Fibroblast of lung (primary cell): ENCODE measurements around the gene POFUT2. TPM values are rescaled to one million over a fixed set of nuclear protein-coding genes. Genes with fewer than 3 reads are reported as not detected.

Experiments
- DNase-seq, 2 donors: peaks; one replicate each; pipeline versions ENCODE4 v3.0.0 to v3.0.0-alpha.2; 2010; ENCODE audit warnings: low read depth in 2 of 2
- H2AFZ ChIP-seq: 2 replicates; pipeline ENCODE4 v1.5.1; 2012; ENCODE audit warnings: low read length, control low read depth, inconsistent platforms
- H3K27ac ChIP-seq: 2 replicates; pipeline ENCODE4 v1.5.1; 2011; ENCODE audit warnings: low read length, control low read depth; ENCODE audit not compliant: insufficient read depth
- H3K27me3 ChIP-seq: 2 replicates; pipeline ENCODE4 v1.5.1; 2011; ENCODE audit warnings: mild to moderate bottlenecking, low read length; ENCODE audit not compliant: control insufficient read depth, insufficient read depth
- H3K36me3 ChIP-seq: 2 replicates; pipeline ENCODE4 v1.5.1; 2011; ENCODE audit warnings: low read length; ENCODE audit not compliant: control insufficient read depth, insufficient read depth
- H3K4me1 ChIP-seq: 2 replicates; pipeline ENCODE4 v1.5.1; 2011; ENCODE audit warnings: low read length; ENCODE audit not compliant: control insufficient read depth, insufficient read depth; ENCODE audit errors: extremely low read depth
- H3K4me2 ChIP-seq: 2 replicates; pipeline ENCODE4 v1.5.1; 2011; ENCODE audit warnings: low read length, control low read depth; ENCODE audit not compliant: insufficient read depth; ENCODE audit errors: extremely low read depth
- H3K4me3 ChIP-seq, 4 experiments: fragments of 200-600 bp in 1 of 4; sonication (generic) in 1 of 4; replicated peaks in 1 of 4; 2 replicates each; pipeline ENCODE4 v1.5.1; 2011 to 2016; ENCODE audit warnings: low read length in 4 of 4, low read depth in 3 of 4, mild to moderate bottlenecking in 3 of 4, control low read depth in 2 of 4, inconsistent platforms in 1 of 4, mixed read lengths in 1 of 4; ENCODE audit not compliant: insufficient read depth in 1 of 4; ENCODE audit errors: control extremely low read depth in 1 of 4
- H3K79me2 ChIP-seq: 2 replicates; pipeline ENCODE4 v1.5.1; 2012; ENCODE audit warnings: mild to moderate bottlenecking, low read length, inconsistent platforms; ENCODE audit not compliant: control insufficient read depth, insufficient read depth
- H3K9ac ChIP-seq: 2 replicates; pipeline ENCODE4 v1.5.1; 2011; ENCODE audit warnings: mild to moderate bottlenecking, low read length, control low read depth; ENCODE audit not compliant: insufficient read depth
- H3K9me3 ChIP-seq: 2 replicates; pipeline ENCODE4 v1.5.1; 2012; ENCODE audit warnings: low read depth, low read length; ENCODE audit not compliant: control insufficient read depth, insufficient read depth
- H4K20me1 ChIP-seq: 2 replicates; pipeline ENCODE4 v1.5.1; 2011; ENCODE audit warnings: low read length; ENCODE audit not compliant: control insufficient read depth, insufficient read depth; ENCODE audit errors: extremely low read depth
- CTCF ChIP-seq, 2 donors: IDR thresholded peaks in 1 of 2; conservative IDR thresholded peaks in 1 of 2; 1 replicate in 1 of 2; 2 replicates in 1 of 2; pipeline ENCODE4 v1.5.1; 2011 to 2012; ENCODE audit warnings: low read length in 2 of 2, control low read depth in 1 of 2, inconsistent platforms in 1 of 2, low read depth in 1 of 2, mild to moderate bottlenecking in 1 of 2
- EZH2 ChIP-seq: IDR thresholded peaks from 2 replicates; pipeline ENCODE4 v1.5.1; 2012; ENCODE audit warnings: low read length, control low read depth, mild to moderate bottlenecking; ENCODE audit errors: missing control alignments
- polyA plus RNA-seq, 2 donors: library from polyadenylated mRNA; depleted of rRNA in 1 of 2; stranded (reverse) in 1 of 2; unstranded in 1 of 2; fragments of >200 nt; gene quantifications; 2 replicates each; pipeline ENCODE4 v1.2.1, GENCODE V29; 2011 to 2012; ENCODE audit warnings: missing spikeins in 1 of 2
- total RNA-seq: library from RNA; depleted of rRNA; stranded (reverse); fragments of >200 nt; gene quantifications from 2 replicates; pipeline ENCODE4 v1.2.1, GENCODE V29; 2014

The POFUT2 gene
- total and polyA plus RNA-seq, 2 donors (not counting 1 experiment from before 2014, with no cell fraction given): 56.0 to 60.3 TPM

GRCh38 chr21:45258466-45258865, 29.2 kb downstream of the POFUT2 start:
- H3K27ac ChIP-seq: no peak overlapping the region
- no peak overlapping the region for H3K9ac ChIP-seq

GRCh38 chr21:45257673-45258341, 29.9 kb downstream of the POFUT2 start:
- Histone ChIP-seq H3K4me1 (no peaks in the 10 kb centered on the region), H3K9ac (no peak overlapping the region), H3K27me3 (peaks cover 16% of the 10 kb centered on the region), H4K20me1 (no peaks in the 10 kb centered on the region), H3K27ac (no peak overlapping the region), H3K4me2 (no peak overlapping the region), H3K36me3 (no peaks in the 10 kb centered on the region), H3K4me3 (no peak overlapping the region), H3K9me3 (no peaks in the 10 kb centered on the region), H3K79me2 (no peaks in the 10 kb centered on the region), H2AFZ (no peak overlapping the region)
- no peak for DNase-seq
- TF ChIP-seq CTCF (conservative IDR thresholded peaks at IDR 0.05 in 1 of 2, IDR thresholded peaks at IDR 0.05 in 1 of 2; ENCODE audit: low read depth in 1 of 2, low read length in 2 of 2): no peak

More at GRCh38 chr21:45258466-45258865, 29.2 kb downstream of the POFUT2 start:
- no peak for DNase-seq
- TF ChIP-seq EZH2: no peak
- TF ChIP-seq CTCF (conservative IDR thresholded peaks at IDR 0.05 in 1 of 2, IDR thresholded peaks at IDR 0.05 in 1 of 2; ENCODE audit: low read depth in 1 of 2, low read length in 2 of 2): no peak
- H3K36me3 ChIP-seq: peaks cover 2% of the 10 kb centered on the region
- peaks cover 13% of the 10 kb centered on the region for H3K27me3 ChIP-seq
- no peaks in the 10 kb centered on the region for H3K4me1 ChIP-seq
- no peaks in the 10 kb centered on the region for H3K79me2 ChIP-seq
- no peak overlapping the region for H3K4me2 ChIP-seq
- no peak overlapping the region for H2AFZ ChIP-seq
- no peaks in the 10 kb centered on the region for H4K20me1 ChIP-seq
- H3K4me3 ChIP-seq: no peak overlapping the region
- H3K9me3 ChIP-seq: no peaks in the 10 kb centered on the region

- Histone ChIP-seq H3K4me2 (no peak overlapping the region), H3K9me3 (no peaks in the 10 kb centered on the region), H3K9ac (no peak overlapping the region), H3K4me3 (no peak overlapping the region), H4K20me1 (no peaks in the 10 kb centered on the region), H3K27me3 (peaks cover 16% of the 10 kb centered on the region), H3K79me2 (no peaks in the 10 kb centered on the region), H3K36me3 (no peaks in the 10 kb centered on the region), H3K27ac (no peak overlapping the region), H3K4me1 (no peaks in the 10 kb centered on the region), H2AFZ (no peak overlapping the region)
- no peak for TF ChIP-seq CTCF (conservative IDR thresholded peaks at IDR 0.05 in 1 of 2, IDR thresholded peaks at IDR 0.05 in 1 of 2; ENCODE audit: low read depth in 1 of 2, low read length in 2 of 2)
- TF ChIP-seq EZH2: no peak
- no peak for DNase-seq
Observed at GRCh38 chr21:45256912-45257672, 30.6 kb downstream of the POFUT2 start.
